Measurements from ENCODE around the gene SERPINA10. TPM values are rescaled to one million over a fixed set of nuclear protein-coding genes. Genes with fewer than 3 reads are reported as not detected.

Gene SERPINA10
- total and polyA plus RNA-seq, 10 of the 15 experiments (the other 5 are each of a cell fraction or from before 2014, with no cell fraction given): not detected

- CTCF ChIA-PET: no interaction called here
- DNase-seq (ENCODE audit: low read depth, low spot score): no peak
- Histone ChIP-seq H3K27ac (ENCODE audit: control insufficient read depth, insufficient read depth) (no peak overlapping the region), H3K36me3 (ENCODE audit: control insufficient read depth in 2 of 2, insufficient read depth in 2 of 2, low read length in 1 of 2) (no peaks in the 10 kb centered on the region), H3K4me1 (ENCODE audit: control insufficient read depth, insufficient read depth, low read length) (no peaks in the 10 kb centered on the region), H3K9me3 (replicated peaks; ENCODE audit: control insufficient read depth, insufficient read depth, low read length) (no peaks in the 10 kb centered on the region), H3K9ac (ENCODE audit: control insufficient read depth, insufficient read depth, low read length) (no peak overlapping the region), H3K27me3 (replicated peaks in 1 of 2; ENCODE audit: control insufficient read depth in 2 of 2, insufficient read depth in 2 of 2, low read length in 1 of 2) (no peaks in the 10 kb centered on the region), H2AFZ (ENCODE audit: control insufficient read depth, low read depth, low read length) (no peak overlapping the region), H3K4me2 (ENCODE audit: control insufficient read depth, insufficient read depth) (no peak overlapping the region), H3K79me2 (ENCODE audit: control insufficient read depth, insufficient read depth, low read length) (no peaks in the 10 kb centered on the region), H4K20me1 (ENCODE audit: control insufficient read depth, insufficient read depth) (no peaks in the 10 kb centered on the region), H3K4me3 (no peak overlapping the region)
- intact Hi-C loops (cut with micrococcal nuclease; ENCODE audit: unreplicated experiment): no loop called here
- FAIRE-seq: no peak
- no peak for TF ChIP-seq E2F8 (IDR thresholded peaks at IDR 0.05; ENCODE audit: low read depth, partially characterized antibody)
- TF ChIP-seq ZNF592 (IDR thresholded peaks at IDR 0.05): no peak
- no peak for TF ChIP-seq MAX (IDR thresholded peaks at IDR 0.05; ENCODE audit: low read depth, low read length)
- no peak for TF ChIP-seq FOXK2 (IDR thresholded peaks at IDR 0.05)
- TF ChIP-seq POLR2AphosphoS2 (IDR thresholded peaks at IDR 0.05; ENCODE audit: low read depth, low read length): no peak
- no peak for TF ChIP-seq HSF1 (IDR thresholded peaks at IDR 0.05; ENCODE audit: low read depth, low read length)
- no peak for TF ChIP-seq ZZZ3 (IDR thresholded peaks at IDR 0.05; ENCODE audit: control insufficient read depth, insufficient read length, low read depth)
- TF ChIP-seq STAT1 (conservative IDR thresholded peaks at IDR 0.05): no peak
- no peak for TF ChIP-seq PRDM15 (CRISPR knock-in tag; IDR thresholded peaks at IDR 0.05)
- SMC1A ChIA-PET (ENCODE audit: uncharacterized antibody, unreplicated experiment): no interaction called here
- no peak for ATAC-seq
- 19% methylated on average over 3 of the region's 3 CpGs for WGBS (ENCODE audit: insufficient coverage, insufficient replicate concordance, low lambda C conversion rate, missing lambda C conversion rate)
- POLR2A ChIA-PET: no interaction called here
- in situ Hi-C loops (cut with MboI): no loop called here
- RAD21 ChIA-PET (ENCODE audit: unreplicated experiment): no interaction called here
- no TSS peak for BruUV-seq (replicated peaks)
Measured at GRCh38 chr14:94310248-94310647, 17.2 kb upstream of the SERPINA10 start.

All from GM12878 (cell line).